Endodermal cell (in vitro differentiated cells): ENCODE measurements around the gene TSPO. TPM values are rescaled to one million over a fixed set of nuclear protein-coding genes. Genes with fewer than 3 reads are reported as not detected.

Experiments used
- DNase-seq: peaks from one replicate; pipeline ENCODE4 v3.0.0-alpha.2; 2017
- H3K27ac ChIP-seq: 2 replicates; pipeline ENCODE4 v1.5.1; 2013; ENCODE audit warnings: mild to moderate bottlenecking, low read depth, low read length, moderate library complexity
- H3K27me3 ChIP-seq: 2 replicates; pipeline ENCODE4 v1.6.1; 2013; ENCODE audit warnings: mild to moderate bottlenecking, low read length, moderate library complexity; ENCODE audit not compliant: insufficient read depth, control insufficient read depth, poor library complexity, severe bottlenecking
- H3K36me3 ChIP-seq: 2 replicates; pipeline ENCODE4 v1.7.0; 2013; ENCODE audit warnings: mild to moderate bottlenecking, low read length, moderate library complexity; ENCODE audit not compliant: control insufficient read depth, insufficient read depth
- H3K4me1 ChIP-seq: one replicate; pipeline ENCODE4 v1.7.0; 2013; ENCODE audit warnings: low read length; ENCODE audit not compliant: control insufficient read depth, insufficient read depth
- H3K4me3 ChIP-seq: 2 replicates; pipeline ENCODE4 v1.5.1; 2013; ENCODE audit warnings: mild to moderate bottlenecking, low read length, moderate library complexity
- H3K9ac ChIP-seq: 2 replicates; pipeline ENCODE4 v1.6.1; 2013; ENCODE audit warnings: mild to moderate bottlenecking, low read length, moderate library complexity; ENCODE audit not compliant: poor library complexity, severe bottlenecking; ENCODE audit errors: extremely low read depth
- H3K9me3 ChIP-seq: 2 replicates; pipeline ENCODE4 v1.6.1; 2013; ENCODE audit warnings: mild to moderate bottlenecking, low read length, moderate library complexity; ENCODE audit not compliant: control insufficient read depth
- H3K27ac Mint-ChIP-seq: 2 replicates; pipeline ENCODE4 v1.8.0; 2020; ENCODE audit warnings: mixed read lengths
- H3K27me3 Mint-ChIP-seq: 2 replicates; pipeline ENCODE4 v1.8.0; 2021; ENCODE audit warnings: mild to moderate bottlenecking, mixed read lengths; ENCODE audit not compliant: insufficient read depth
- H3K36me3 Mint-ChIP-seq: 2 replicates; pipeline ENCODE4 v1.8.0; 2020; ENCODE audit warnings: low read depth, mixed read lengths
- H3K4me1 Mint-ChIP-seq: 2 replicates; pipeline ENCODE4 v1.8.0; 2020; ENCODE audit warnings: mixed read lengths
- H3K4me3 Mint-ChIP-seq: 2 replicates; pipeline ENCODE4 v1.8.0; 2020; ENCODE audit warnings: mild to moderate bottlenecking, moderate library complexity, mixed read lengths
- H3K9me3 Mint-ChIP-seq: 2 replicates; pipeline ENCODE4 v1.8.0; 2020; ENCODE audit warnings: mild to moderate bottlenecking, mixed read lengths
- WGBS, 2 experiments: methylation state at CpG; one replicate each; pipeline versions ENCODE4 v1.1.5 to v1.1.7; 2013; ENCODE audit warnings: missing lambda C conversion rate in 2 of 2, mixed read lengths in 1 of 2; ENCODE audit not compliant: insufficient coverage in 1 of 2, insufficient read length in 1 of 2; 5-methylcytosine and 5-hydroxymethylcytosine counted together
- total RNA-seq, 2 donors: library from RNA; stranded (reverse); fragmentation: NEBNext Ultra II Directional in 1 of 2; extraction: Animal tissue kit (Norgen Biotek cat#: 25700) in 1 of 2; gene quantifications; 2 replicates in 1 of 2; 3 replicates in 1 of 2; pipeline ENCODE4 v1.2.1, GENCODE V29; 2021
- TF ChIP-seq, protein P1 (sequence below): fragments of 200-600 bp; sonication (generic); conservative IDR thresholded peaks from 2 replicates; pipeline ENCODE4 v1.5.0; 2021; ENCODE audit warnings: antibody characterized with exemption, mild to moderate bottlenecking

Gene TSPO
- total RNA-seq, 2 donors from 2014 or later, result 9.6 to 12.3 TPM

DNA sequence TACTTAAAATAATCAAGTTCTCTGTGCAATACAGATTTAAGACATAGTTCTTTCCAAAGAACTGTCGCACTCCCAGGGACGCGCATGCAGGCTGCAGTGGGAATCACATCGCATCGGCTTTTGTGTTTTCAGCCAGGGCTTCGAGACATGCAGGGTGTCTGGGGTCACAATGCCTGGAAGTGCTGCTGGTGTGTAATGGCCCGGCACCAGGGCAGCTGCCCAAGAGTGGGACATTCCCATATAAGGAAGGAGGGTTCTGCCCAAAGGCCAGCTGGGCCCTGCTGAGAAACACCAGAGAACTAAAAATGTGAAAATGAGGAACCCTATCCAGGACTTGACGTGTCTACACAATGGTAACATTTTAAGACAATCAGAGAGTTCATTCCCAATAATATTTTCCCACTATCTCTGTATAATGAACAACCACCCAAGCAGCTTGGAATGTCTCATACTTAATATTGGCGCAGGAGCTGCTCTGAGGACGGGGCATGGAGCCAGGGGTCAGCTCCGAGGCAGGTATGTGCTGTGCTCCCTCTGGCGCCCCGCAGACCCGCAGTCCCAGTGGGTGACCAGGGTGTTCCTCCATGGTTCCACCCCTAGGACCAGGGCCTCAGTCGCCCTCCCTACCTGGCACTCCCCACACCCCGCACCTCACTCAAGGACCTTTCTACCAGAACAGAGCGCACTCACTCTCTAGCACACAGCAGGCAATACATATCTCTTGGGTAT lies 19.4 kb upstream of the TSPO start:
- H3K27me3 ChIP-seq, result no peaks in the 10 kb centered on the region
- H3K9ac ChIP-seq, result no peak overlapping the region
- H3K27me3 Mint-ChIP-seq, result no peaks in the 10 kb centered on the region
- H3K9me3 ChIP-seq, result no peaks in the 10 kb centered on the region
- peaks cover 3% of the 10 kb centered on the region for H3K9me3 Mint-ChIP-seq
- H3K27ac ChIP-seq, result no peak overlapping the region
- peaks cover 37% of the 10 kb centered on the region for H3K36me3 Mint-ChIP-seq
- TF ChIP-seq, protein P1, sequence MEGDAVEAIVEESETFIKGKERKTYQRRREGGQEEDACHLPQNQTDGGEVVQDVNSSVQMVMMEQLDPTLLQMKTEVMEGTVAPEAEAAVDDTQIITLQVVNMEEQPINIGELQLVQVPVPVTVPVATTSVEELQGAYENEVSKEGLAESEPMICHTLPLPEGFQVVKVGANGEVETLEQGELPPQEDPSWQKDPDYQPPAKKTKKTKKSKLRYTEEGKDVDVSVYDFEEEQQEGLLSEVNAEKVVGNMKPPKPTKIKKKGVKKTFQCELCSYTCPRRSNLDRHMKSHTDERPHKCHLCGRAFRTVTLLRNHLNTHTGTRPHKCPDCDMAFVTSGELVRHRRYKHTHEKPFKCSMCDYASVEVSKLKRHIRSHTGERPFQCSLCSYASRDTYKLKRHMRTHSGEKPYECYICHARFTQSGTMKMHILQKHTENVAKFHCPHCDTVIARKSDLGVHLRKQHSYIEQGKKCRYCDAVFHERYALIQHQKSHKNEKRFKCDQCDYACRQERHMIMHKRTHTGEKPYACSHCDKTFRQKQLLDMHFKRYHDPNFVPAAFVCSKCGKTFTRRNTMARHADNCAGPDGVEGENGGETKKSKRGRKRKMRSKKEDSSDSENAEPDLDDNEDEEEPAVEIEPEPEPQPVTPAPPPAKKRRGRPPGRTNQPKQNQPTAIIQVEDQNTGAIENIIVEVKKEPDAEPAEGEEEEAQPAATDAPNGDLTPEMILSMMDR, result no peak
- H3K4me3 Mint-ChIP-seq, result no peak overlapping the region
- H3K27ac Mint-ChIP-seq, result no peak overlapping the region
- DNase-seq, result no peak
- no peak overlapping the region for H3K4me3 ChIP-seq
- WGBS, 2 experiments, result 96 to 97% methylated on average over 15 to 17 of the region's 17 CpGs
- H3K4me1 Mint-ChIP-seq, result no peaks in the 10 kb centered on the region
- H3K36me3 ChIP-seq, result peaks cover 49% of the 10 kb centered on the region
- H3K4me1 ChIP-seq, result no peaks in the 10 kb centered on the region

DNA sequence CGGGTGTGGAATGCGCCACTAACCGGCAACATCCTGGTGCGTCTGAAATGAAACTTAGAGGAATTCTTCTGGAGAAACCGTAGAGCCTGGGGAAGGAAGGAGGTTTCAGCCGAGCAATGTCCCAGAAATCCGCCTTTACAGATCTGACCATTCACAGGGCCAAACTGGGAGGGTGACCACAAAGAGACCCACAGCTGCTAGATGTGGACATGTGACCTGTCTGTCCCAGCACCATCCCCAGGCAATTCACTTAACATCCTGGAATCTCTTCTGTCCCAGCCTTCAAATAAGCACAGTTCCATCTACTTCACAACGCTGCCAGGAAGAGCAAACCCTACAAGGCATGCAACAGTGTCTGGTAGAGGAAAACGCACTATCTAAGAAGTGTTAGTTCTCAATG lies 18.0 kb upstream of the TSPO start:
- Histone ChIP-seq H3K9ac (no peak overlapping the region), H3K36me3 (peaks cover 61% of the 10 kb centered on the region), H3K27me3 (no peaks in the 10 kb centered on the region), H3K9me3 (no peaks in the 10 kb centered on the region), H3K4me1 (no peaks in the 10 kb centered on the region), H3K4me3 (no peak overlapping the region), H3K27ac (no peak overlapping the region)
- Mint-ChIP-seq H3K36me3 (peaks cover 43% of the 10 kb centered on the region), H3K4me3 (no peak overlapping the region), H3K27ac (no peak overlapping the region), H3K9me3 (peaks cover 3% of the 10 kb centered on the region), H3K4me1 (no peaks in the 10 kb centered on the region), H3K27me3 (no peaks in the 10 kb centered on the region)
- no peak for DNase-seq
- WGBS, 2 experiments, result 83 to 86% methylated on average over 9 of the region's 9 CpGs
- TF ChIP-seq, protein P1, result no peak

DNA sequence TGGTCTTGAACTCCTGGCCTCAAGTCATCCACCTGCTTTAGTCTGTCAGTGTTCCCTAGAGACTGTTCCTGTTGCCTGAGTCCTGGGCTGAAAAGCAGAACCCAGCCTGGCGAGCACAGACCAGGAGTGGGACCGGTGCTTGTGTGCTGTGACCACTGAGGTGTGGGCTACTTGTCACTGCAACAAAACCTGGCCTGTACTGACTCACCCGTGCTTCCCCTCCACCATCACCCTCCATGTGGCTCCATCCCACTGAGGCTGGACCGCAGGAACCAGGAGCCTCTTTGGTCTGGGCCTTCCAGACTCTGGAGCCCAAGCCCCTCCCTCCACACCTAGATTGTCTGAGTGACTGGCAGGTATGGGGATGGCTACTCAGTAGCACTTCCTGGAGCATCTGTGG lies 16.8 kb upstream of the TSPO start:
- peaks cover 53% of the 10 kb centered on the region for H3K36me3 Mint-ChIP-seq
- TF ChIP-seq, protein P1, result no peak
- H3K36me3 ChIP-seq, result peaks cover 70% of the 10 kb centered on the region
- no peak overlapping the region for H3K9ac ChIP-seq
- no peaks in the 10 kb centered on the region for H3K9me3 ChIP-seq
- WGBS, 2 experiments, result 97 to 100% methylated on average over 3 to 4 of the region's 4 CpGs
- H3K4me1 ChIP-seq, result no peaks in the 10 kb centered on the region
- no peak overlapping the region for H3K27ac Mint-ChIP-seq
- no peak overlapping the region for H3K27ac ChIP-seq
- no peaks in the 10 kb centered on the region for H3K27me3 Mint-ChIP-seq
- DNase-seq, result no peak
- peaks cover 3% of the 10 kb centered on the region for H3K9me3 Mint-ChIP-seq
- no peaks in the 10 kb centered on the region for H3K4me1 Mint-ChIP-seq
- H3K4me3 ChIP-seq, result no peak overlapping the region
- H3K27me3 ChIP-seq, result no peaks in the 10 kb centered on the region
- no peak overlapping the region for H3K4me3 Mint-ChIP-seq
